SU-DHL-6 (cell line): ENCODE measurements around the gene ZNF280A.
"Not testable (repeated sequence)": the region's sequence is repeated elsewhere in the genome, so short reads cannot be mapped to it uniquely, and the experiment has no call there.

Experiments
- H2AFZ ChIP-seq: fragments of 200-600 bp; sonication (generic); 2 replicates; pipeline ENCODE4 v1.6.1; 2014; ENCODE audit warnings: low read depth, mild to moderate bottlenecking, moderate library complexity, mixed read lengths, antibody characterized with exemption, low read length; ENCODE audit not compliant: severe bottlenecking
- H3F3A ChIP-seq: fragments of 200-600 bp; shearing (Covaris generic); 2 replicates; pipeline ENCODE4 v1.6.0; 2016; ENCODE audit warnings: antibody characterized with exemption, mild to moderate bottlenecking; ENCODE audit not compliant: insufficient read depth
- H3K27ac ChIP-seq: fragments of 200-600 bp; sonication (generic); 2 replicates; pipeline ENCODE4 v1.5.1; 2016; ENCODE audit warnings: low read depth, mild to moderate bottlenecking, low read length, moderate library complexity, mixed read lengths
- H3K27me3 ChIP-seq: fragments of 200-600 bp; sonication (generic), shearing (Covaris generic); 2 replicates; pipeline ENCODE4 v1.6.0; 2014; ENCODE audit warnings: mild to moderate bottlenecking, low read length
- H3K36me3 ChIP-seq: fragments of 200-600 bp; sonication (generic); 2 replicates; pipeline ENCODE4 v1.6.1; 2014; ENCODE audit warnings: mild to moderate bottlenecking, low read length, mixed read lengths
- H3K4me2 ChIP-seq: fragments of 300-600, 200-600 bp; shearing (Covaris generic), sonication (generic); 2 replicates; pipeline ENCODE4 v1.6.0; 2014; ENCODE audit warnings: low read length, low read depth, mild to moderate bottlenecking; ENCODE audit not compliant: poor library complexity, severe bottlenecking
- H3K4me3 ChIP-seq: fragments of 200-600 bp; sonication (generic); 2 replicates; pipeline ENCODE4 v1.5.1; 2014; ENCODE audit warnings: antibody characterized with exemption, low read length, mild to moderate bottlenecking, mixed read lengths; ENCODE audit not compliant: insufficient read depth, poor library complexity, severe bottlenecking
- H3K79me2 ChIP-seq: fragments of 200-600 bp; sonication (generic); 2 replicates; pipeline ENCODE4 v1.6.1; 2014; ENCODE audit warnings: mild to moderate bottlenecking, low read length, moderate library complexity; ENCODE audit not compliant: insufficient read depth
- H3K9ac ChIP-seq: fragments of 200-600 bp; sonication (generic); 2 replicates; pipeline ENCODE4 v1.7.0; 2014; ENCODE audit warnings: mild to moderate bottlenecking, low read length
- H3K9me2 ChIP-seq: fragments of 200-600 bp; sonication (generic); replicated peaks from 2 replicates; pipeline ENCODE4 v1.6.1; 2014; ENCODE audit warnings: low read length; ENCODE audit not compliant: insufficient read depth
- H3K9me3 ChIP-seq: fragments of 200-600 bp; sonication (generic); 2 replicates; pipeline ENCODE4 v1.6.1; 2014; ENCODE audit warnings: low read length, mixed read lengths; ENCODE audit not compliant: insufficient read depth
- H4K20me1 ChIP-seq: fragments of 200-600 bp; sonication (generic); 2 replicates; pipeline ENCODE4 v1.6.1; 2014; ENCODE audit warnings: low read depth, mild to moderate bottlenecking, antibody characterized with exemption, low read length, moderate library complexity, mixed read lengths
- CTCF ChIP-seq: fragments of 200-600 bp; sonication (generic); IDR thresholded peaks from one replicate; pipeline ENCODE4 v1.5.1; 2017; ENCODE audit warnings: antibody characterized with exemption, mild to moderate bottlenecking, low read length, moderate library complexity; ENCODE audit not compliant: insufficient read depth, poor library complexity, severe bottlenecking
- EZH2phosphoT487 ChIP-seq: fragments of 200-600 bp; sonication (generic), shearing (Covaris generic); conservative IDR thresholded peaks from 2 replicates; pipeline ENCODE4 v1.6.1; 2018; ENCODE audit warnings: mild to moderate bottlenecking, antibody characterized with exemption, low read length, moderate library complexity, mixed read lengths

The ZNF280A gene

GRCh38 chr22:22516992-22517391 is 3.1 kb downstream of the ZNF280A start:
- no peak overlapping the region for H3K4me3 ChIP-seq
- H3K27ac ChIP-seq, result no peak overlapping the region
- H3K9me3 ChIP-seq, result no peaks in the 10 kb centered on the region
- no peaks in the 10 kb centered on the region for H4K20me1 ChIP-seq
- no peak for TF ChIP-seq EZH2phosphoT487
- TF ChIP-seq CTCF, result no peak
- H3K9ac ChIP-seq, result no peak overlapping the region
- no peaks in the 10 kb centered on the region for H3K79me2 ChIP-seq
- no peaks in the 10 kb centered on the region for H3K9me2 ChIP-seq
- H3K27me3 ChIP-seq, result no peaks in the 10 kb centered on the region
- H2AFZ ChIP-seq, result no peak overlapping the region
- H3K36me3 ChIP-seq, result no peaks in the 10 kb centered on the region
- no peaks in the 10 kb centered on the region for H3F3A ChIP-seq
- no peak overlapping the region for H3K4me2 ChIP-seq

DNA sequence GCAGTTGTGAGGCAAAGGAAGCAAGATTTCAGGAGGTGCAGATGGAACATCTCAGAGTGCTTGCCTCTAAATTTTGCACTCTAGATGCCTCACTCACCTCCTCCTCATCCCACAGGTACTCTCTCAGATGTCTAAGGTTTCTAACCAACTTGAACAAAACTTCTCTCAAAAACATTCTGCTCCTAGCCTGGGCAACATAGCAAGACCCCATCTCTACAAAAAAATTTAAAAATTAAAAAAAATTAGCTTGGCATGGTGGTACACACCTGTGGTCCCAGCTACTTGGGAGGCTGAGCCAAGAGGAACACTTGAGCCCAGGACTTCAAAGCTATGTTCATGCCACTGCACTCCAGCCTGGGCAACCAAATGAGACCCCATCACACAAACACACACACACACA is 4.2 kb downstream of the ZNF280A start:
- no peaks in the 10 kb centered on the region for H3K79me2 ChIP-seq
- TF ChIP-seq CTCF (no peak), EZH2phosphoT487 (no peak)
- H3K4me3 ChIP-seq, result no peak overlapping the region
- no peaks in the 10 kb centered on the region for H3K9me2 ChIP-seq
- H3K27ac ChIP-seq, result no peak overlapping the region
- H3K9me3 ChIP-seq, result no peaks in the 10 kb centered on the region
- H4K20me1 ChIP-seq, result no peaks in the 10 kb centered on the region
- H3K9ac ChIP-seq, result no peak overlapping the region
- H3K36me3 ChIP-seq, result no peaks in the 10 kb centered on the region
- no peaks in the 10 kb centered on the region for H3F3A ChIP-seq
- no peak overlapping the region for H2AFZ ChIP-seq
- no peak overlapping the region for H3K4me2 ChIP-seq
- H3K27me3 ChIP-seq, result no peaks in the 10 kb centered on the region

DNA sequence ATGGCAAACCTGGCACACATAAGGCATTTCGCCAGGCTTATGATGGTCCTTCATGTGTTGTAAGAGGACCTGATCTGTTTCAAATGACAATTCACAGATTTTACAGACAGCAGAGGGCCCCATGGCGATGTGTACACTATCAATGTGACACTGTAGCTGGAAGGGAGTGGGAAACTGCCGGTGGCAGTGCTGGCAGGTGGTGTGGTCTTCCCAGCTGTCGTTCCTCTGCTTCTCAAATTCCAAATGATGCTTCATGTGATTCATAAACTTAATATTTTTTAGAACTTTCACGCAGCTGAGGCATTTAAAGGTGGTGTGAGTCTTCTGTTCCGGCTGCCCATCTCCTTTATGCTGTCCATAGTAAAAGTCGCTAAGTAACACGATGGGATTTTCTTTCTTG is 5.6 kb downstream of the ZNF280A start:
- H3K9me2 ChIP-seq, H3K4me2 ChIP-seq, H3K9ac ChIP-seq, H3K4me3 ChIP-seq, H4K20me1 ChIP-seq, H3K36me3 ChIP-seq, H3F3A ChIP-seq, H2AFZ ChIP-seq, H3K79me2 ChIP-seq, H3K9me3 ChIP-seq, H3K27ac ChIP-seq, H3K27me3 ChIP-seq: not testable (repeated sequence)

- Histone ChIP-seq H3K9me3 (no peaks in the 10 kb centered on the region), H3K4me3 (no peak overlapping the region), H2AFZ (no peak overlapping the region), H3K27me3 (no peaks in the 10 kb centered on the region), H3K9ac (no peak overlapping the region), H3K27ac (no peak overlapping the region), H3F3A (no peaks in the 10 kb centered on the region), H4K20me1 (no peaks in the 10 kb centered on the region), H3K4me2 (no peak overlapping the region), H3K79me2 (no peaks in the 10 kb centered on the region), H3K36me3 (no peaks in the 10 kb centered on the region), H3K9me2 (no peaks in the 10 kb centered on the region)
- TF ChIP-seq CTCF (no peak), EZH2phosphoT487 (no peak)
Measured at GRCh38 chr22:22513619-22514018, 6.5 kb downstream of the ZNF280A start.
